Fibroblast of mammary gland (primary cell): ENCODE data around the gene OR10K1.

ENCODE experiments used
- DNase-seq: peaks from one replicate; pipeline ENCODE4 v3.0.0-alpha.2; 2010; ENCODE audit warnings: low read depth
- H3K4me3 ChIP-seq: 2 replicates; pipeline ENCODE4 v1.5.1; 2011; ENCODE audit warnings: low read depth, mild to moderate bottlenecking, low read length, moderate library complexity; ENCODE audit not compliant: control insufficient read depth
- TF ChIP-seq, protein P1 (sequence below): conservative IDR thresholded peaks from 2 replicates; pipeline ENCODE4 v1.5.1; 2011; ENCODE audit warnings: low read depth, low read length, inconsistent platforms; ENCODE audit not compliant: control insufficient read depth, insufficient read depth

OR10K1 gene

DNA sequence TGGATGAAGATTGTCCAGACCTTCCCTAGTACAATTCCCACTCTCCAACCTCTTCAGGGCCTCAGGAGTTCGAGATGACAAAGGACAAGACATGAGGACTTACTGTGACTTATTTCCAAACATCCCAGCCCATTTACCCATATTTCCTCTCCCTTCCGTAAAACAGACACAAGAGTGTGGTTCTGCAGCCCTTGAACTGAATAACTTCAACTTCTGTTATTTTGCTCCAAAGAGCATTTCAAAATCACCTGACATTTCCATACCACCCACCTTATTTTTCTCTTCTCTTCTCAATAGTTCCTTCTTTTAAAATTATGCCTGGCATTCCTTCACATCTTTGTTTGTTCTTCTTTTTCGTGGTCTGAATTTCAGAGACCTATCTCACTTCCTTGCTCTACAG lies 26.9 kb upstream of the OR10K1 start:
- no peak for DNase-seq
- TF ChIP-seq, protein P1, sequence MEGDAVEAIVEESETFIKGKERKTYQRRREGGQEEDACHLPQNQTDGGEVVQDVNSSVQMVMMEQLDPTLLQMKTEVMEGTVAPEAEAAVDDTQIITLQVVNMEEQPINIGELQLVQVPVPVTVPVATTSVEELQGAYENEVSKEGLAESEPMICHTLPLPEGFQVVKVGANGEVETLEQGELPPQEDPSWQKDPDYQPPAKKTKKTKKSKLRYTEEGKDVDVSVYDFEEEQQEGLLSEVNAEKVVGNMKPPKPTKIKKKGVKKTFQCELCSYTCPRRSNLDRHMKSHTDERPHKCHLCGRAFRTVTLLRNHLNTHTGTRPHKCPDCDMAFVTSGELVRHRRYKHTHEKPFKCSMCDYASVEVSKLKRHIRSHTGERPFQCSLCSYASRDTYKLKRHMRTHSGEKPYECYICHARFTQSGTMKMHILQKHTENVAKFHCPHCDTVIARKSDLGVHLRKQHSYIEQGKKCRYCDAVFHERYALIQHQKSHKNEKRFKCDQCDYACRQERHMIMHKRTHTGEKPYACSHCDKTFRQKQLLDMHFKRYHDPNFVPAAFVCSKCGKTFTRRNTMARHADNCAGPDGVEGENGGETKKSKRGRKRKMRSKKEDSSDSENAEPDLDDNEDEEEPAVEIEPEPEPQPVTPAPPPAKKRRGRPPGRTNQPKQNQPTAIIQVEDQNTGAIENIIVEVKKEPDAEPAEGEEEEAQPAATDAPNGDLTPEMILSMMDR, result no peak
- H3K4me3 ChIP-seq, result no peak overlapping the region

DNA sequence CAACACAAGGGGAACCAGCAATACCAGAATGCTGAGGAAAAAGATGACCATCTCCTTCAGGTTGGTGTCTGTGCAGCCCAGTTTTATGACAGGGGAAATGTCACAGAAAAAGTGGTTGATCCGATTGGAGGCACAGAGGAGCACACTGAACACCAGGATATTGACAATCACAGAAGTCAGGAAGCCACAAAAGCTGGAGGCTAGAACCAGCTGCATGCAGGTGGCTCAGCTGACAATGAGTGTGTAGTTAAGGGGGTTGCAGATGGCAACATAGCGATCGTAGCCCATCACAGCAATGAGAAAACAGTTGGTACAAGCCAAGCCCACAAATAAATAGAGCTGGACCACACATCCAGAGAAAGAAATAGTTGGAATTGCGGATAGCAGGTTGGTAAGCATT lies 16.3 kb upstream of the OR10K1 start:
- TF ChIP-seq, protein P1, result no peak
- H3K4me3 ChIP-seq, result no peak overlapping the region
- DNase-seq, result no peak

DNA sequence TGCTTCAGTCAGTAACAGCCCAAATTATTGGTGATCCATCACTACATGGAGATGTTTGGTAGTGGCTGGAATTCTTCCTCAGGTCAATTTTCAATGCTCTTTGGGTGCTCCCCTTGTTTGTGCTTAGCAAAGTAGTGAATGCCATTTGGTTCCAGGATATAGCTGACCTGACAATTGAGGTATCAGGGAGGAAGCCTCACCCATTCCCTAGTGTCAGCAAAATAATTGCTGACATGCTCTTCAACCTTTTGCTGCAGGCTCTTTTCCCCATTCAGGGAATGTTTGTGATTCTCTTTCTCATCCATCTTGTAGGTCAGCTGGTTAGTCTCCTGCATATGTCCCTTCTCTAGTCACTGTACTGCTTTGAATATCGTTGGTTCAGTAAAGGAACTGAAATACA lies 7.1 kb upstream of the OR10K1 start:
- H3K4me3 ChIP-seq, result no peak overlapping the region
- TF ChIP-seq, protein P1, result no peak
- DNase-seq, result no peak

DNA sequence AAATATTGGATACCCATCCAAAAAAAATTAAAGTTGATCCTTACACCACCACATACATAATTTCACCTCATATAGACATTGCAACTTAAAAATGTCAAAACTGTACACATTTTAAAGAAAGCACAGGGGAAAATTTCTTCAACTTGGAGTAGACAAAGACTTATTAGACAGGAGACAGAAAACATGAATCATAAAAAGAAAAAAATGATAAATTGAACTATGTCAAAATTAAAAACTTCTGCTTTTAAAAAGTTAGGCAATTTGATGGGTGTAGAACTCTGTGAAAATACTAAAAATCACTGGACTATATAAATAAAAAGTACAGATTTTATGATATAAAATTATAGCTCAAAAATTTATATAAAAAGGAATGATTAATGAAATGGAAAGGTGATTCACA lies 4.4 kb upstream of the OR10K1 start:
- DNase-seq, result no peak
- TF ChIP-seq, protein P1, result no peak
- no peak overlapping the region for H3K4me3 ChIP-seq

DNA sequence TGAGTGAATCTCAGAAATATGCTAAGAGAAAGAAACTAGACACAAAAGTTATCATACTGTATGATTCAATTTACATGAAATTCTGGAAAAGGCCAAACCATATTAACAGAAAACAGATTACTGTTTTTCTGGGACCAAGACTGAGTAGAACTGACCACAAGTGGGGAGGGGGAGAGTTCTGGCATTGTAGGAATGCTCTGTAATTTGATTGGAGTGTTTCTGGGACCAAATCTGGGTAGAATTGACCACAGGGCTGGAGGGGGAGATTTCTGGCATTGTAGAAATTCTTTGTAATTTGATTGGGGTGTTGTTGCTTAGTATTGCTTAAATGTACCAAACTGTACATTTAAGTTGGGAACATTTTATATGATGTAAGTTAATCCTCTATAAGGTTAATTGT lies 3.4 kb upstream of the OR10K1 start:
- TF ChIP-seq, protein P1, result no peak
- H3K4me3 ChIP-seq, result no peak overlapping the region
- DNase-seq, result no peak

DNA sequence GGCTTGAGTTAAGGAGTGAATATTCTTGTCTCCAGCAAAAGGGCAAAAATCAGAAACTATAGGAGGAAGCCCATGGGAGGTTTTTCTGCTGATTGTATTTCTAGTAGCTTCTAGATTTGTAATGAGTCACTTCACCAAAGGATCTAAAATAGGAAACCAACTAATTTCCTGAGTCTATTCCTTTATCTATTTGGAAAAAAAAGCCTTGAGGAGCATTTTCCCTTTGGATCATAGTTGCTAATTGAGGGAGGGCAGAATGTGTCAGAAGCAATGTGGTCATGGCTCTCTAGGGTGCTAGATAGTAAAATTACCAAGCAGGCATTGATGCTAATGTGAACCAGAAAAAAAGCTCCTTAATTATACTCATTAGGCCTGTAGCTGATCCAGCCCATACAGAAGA lies 10.3 kb downstream of the OR10K1 start, which contains the start of gene OR10R2:
Gene OR10R2, plus strand, starts transcription at position 301 of the 400 bp plus-strand sequence. CDS start 106 bp downstream, outside the sequence.
- DNase-seq, result no peak
- H3K4me3 ChIP-seq, result no peak within 1 kb of the TSS
- TF ChIP-seq, protein P1, result no peak

DNA sequence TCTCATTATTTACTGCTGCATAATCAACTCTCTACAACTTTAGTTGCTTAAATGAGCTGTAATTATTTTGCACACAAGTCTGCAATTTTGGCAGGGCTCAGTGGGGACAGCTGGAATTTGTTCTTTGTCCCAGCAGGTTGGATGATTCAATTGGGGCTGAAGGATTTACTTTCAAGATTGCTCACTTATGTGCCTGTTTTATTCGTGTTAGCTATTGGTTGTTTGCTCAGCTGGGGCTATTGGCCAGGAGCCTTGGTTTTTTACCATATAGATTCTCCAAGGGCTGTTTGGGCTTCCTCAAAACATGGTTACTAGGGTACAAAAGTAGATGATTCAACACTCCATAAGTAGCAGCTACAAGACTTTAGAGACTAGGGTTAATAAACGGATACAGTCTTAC lies 23.8 kb downstream of the OR10K1 start:
- no peak for DNase-seq
- TF ChIP-seq, protein P1, result no peak
- H3K4me3 ChIP-seq, result no peak overlapping the region
